Thoracic aorta (tissue), 2 donors: ENCODE results near the gene LRRC27. TPM values are rescaled to one million over a fixed set of nuclear protein-coding genes. Genes with fewer than 3 reads are reported as not detected.

Experiments used
- ATAC-seq: fragments of 150-250 bp; one replicate; pipeline ENCODE4 v1.8.0; 2017; ENCODE audit warnings: low read depth; ENCODE audit not compliant: insufficient number of reproducible peaks, low FRiP score
- DNase-seq: peaks from one replicate; pipeline ENCODE4 v3.0.0-alpha.2; 2020; ENCODE audit warnings: low spot score
- H3K27ac ChIP-seq, 2 donors: fragments of 200-600 bp; sonication (generic); 1 replicate in 1 of 2; 2 replicates in 1 of 2; pipeline ENCODE4 v1.5.1; 2016; ENCODE audit warnings: mild to moderate bottlenecking in 2 of 2, moderate library complexity in 2 of 2
- H3K27me3 ChIP-seq: fragments of 200-600 bp; sonication (generic); replicated peaks from 2 replicates; pipeline ENCODE4 v1.6.0; 2016; ENCODE audit warnings: mild to moderate bottlenecking; ENCODE audit not compliant: insufficient read depth
- H3K36me3 ChIP-seq: fragments of 200-600 bp; sonication (generic); one replicate; pipeline ENCODE4 v1.5.1; 2016
- H3K4me1 ChIP-seq, 2 donors: fragments of 200-600 bp; sonication (generic); 1 replicate in 1 of 2; 2 replicates in 1 of 2; pipeline versions ENCODE4 v1.5.1 to v1.6.0; 2016; ENCODE audit warnings: low read depth in 2 of 2, mild to moderate bottlenecking in 1 of 2; ENCODE audit not compliant: control insufficient read depth in 1 of 2
- H3K4me3 ChIP-seq: fragments of 200-600 bp; sonication (generic); 2 replicates; pipeline ENCODE4 v1.5.1; 2016; ENCODE audit warnings: mild to moderate bottlenecking
- H3K9me3 ChIP-seq: fragments of 200-600 bp; sonication (generic); 2 replicates; pipeline ENCODE4 v1.5.1; 2016
- CTCF ChIP-seq: fragments of 200-600 bp; sonication (generic); IDR thresholded peaks from one replicate; pipeline ENCODE4 v1.5.1; 2019; ENCODE audit warnings: antibody characterized with exemption
- total RNA-seq, 2 donors: library from RNA; depleted of rRNA; stranded (reverse); fragments of >200 nt; gene quantifications; one replicate each; pipeline versions ENCODE4 v1.1.0 to v1.2.3, GENCODE V29; 2016

Gene LRRC27
- total RNA-seq, 2 donors from 2014 or later = 3.2 to 8.9 TPM

GRCh38 chr10:132419538-132420468 is 87.8 kb downstream of the LRRC27 start:
- H3K27ac ChIP-seq = peak overlapping the region; percentile 91 to 96
- ATAC-seq (peak; percentile 6), DNase-seq (no peak)
- no peaks in the 10 kb centered on the region for H3K9me3 ChIP-seq
- no peak overlapping the region for H3K4me3 ChIP-seq
- peaks cover 21 to 39% of the 10 kb centered on the region in 2 donors for H3K4me1 ChIP-seq
- H3K27me3 ChIP-seq = no peaks in the 10 kb centered on the region
- no peaks in the 10 kb centered on the region for H3K36me3 ChIP-seq
- TF ChIP-seq CTCF = no peak

- Histone ChIP-seq H3K9me3 (no peaks in the 10 kb centered on the region), H3K27me3 (no peaks in the 10 kb centered on the region), H3K36me3 (no peaks in the 10 kb centered on the region), H3K4me1 (peaks cover 21 to 39% of the 10 kb centered on the region in 2 donors), H3K27ac (peak overlapping the region; percentile 91 to 96), H3K4me3 (no peak overlapping the region)
- TF ChIP-seq CTCF = no peak
- ATAC-seq (no peak), DNase-seq (no peak)
Observed at GRCh38 chr10:132420469-132420980, 88.5 kb downstream of the LRRC27 start.

- Histone ChIP-seq H3K4me3 (peak overlapping the region; percentile 58), H3K36me3 (no peaks in the 10 kb centered on the region), H3K4me1 (peaks cover 21 to 39% of the 10 kb centered on the region in 2 donors), H3K27ac (peak overlapping the region; percentile 91 to 96), H3K9me3 (no peaks in the 10 kb centered on the region), H3K27me3 (no peaks in the 10 kb centered on the region)
- peak; percentile 43 for DNase-seq
- ATAC-seq = peak; percentile 51
- no peak for TF ChIP-seq CTCF
Observed at GRCh38 chr10:132420981-132421846, 89.2 kb downstream of the LRRC27 start.

GRCh38 chr10:132421847-132422751 is 90.1 kb downstream of the LRRC27 start:
- Histone ChIP-seq H3K27ac (peak overlapping the region; percentile 91 to 96), H3K4me1 (peaks cover 21 to 39% of the 10 kb centered on the region in 2 donors), H3K9me3 (no peaks in the 10 kb centered on the region), H3K4me3 (peak overlapping the region; percentile 58), H3K36me3 (no peaks in the 10 kb centered on the region), H3K27me3 (no peaks in the 10 kb centered on the region)
- ATAC-seq = no peak
- TF ChIP-seq CTCF = no peak
- DNase-seq = no peak
